Measurements from ENCODE around the gene RASA2. TPM values are rescaled to one million over a fixed set of nuclear protein-coding genes. Genes with fewer than 3 reads are reported as not detected.

RASA2 gene
- total RNA-seq, 4 donors from 2014 or later: 9.1 to 12.8 (median 10.6) TPM

DNA sequence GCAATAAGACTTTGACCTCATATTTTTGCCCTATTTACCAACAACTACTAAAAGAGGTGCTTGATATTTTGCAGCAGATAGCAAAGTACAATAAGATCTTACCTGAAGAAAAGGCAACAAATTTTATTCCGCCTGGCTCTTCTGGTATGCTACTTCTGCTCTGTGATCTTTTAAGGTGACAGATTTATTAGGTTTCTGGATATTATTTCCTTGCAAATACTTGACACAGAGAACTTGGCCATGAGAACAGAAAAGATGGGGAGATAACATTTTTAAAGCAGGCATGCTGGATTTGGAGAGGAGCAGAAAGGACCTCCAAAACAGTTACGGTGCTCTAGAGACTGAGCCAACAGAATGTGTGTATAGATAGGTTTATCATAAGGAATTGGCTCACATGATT lies 164.6 kb downstream of the RASA2 start:
- Histone ChIP-seq H3K27ac (replicated peaks in 1 of 4) (no peak overlapping the region), H3K4me3 (no peak overlapping the region), H3K9me3 (no peaks in the 10 kb centered on the region), H3K4me1 (no peaks in the 10 kb centered on the region), H3K36me3 (no peaks in the 10 kb centered on the region), H3K27me3 (no peaks in the 10 kb centered on the region)
- no peak for DNase-seq (ENCODE audit: extremely low spot score)
- intact Hi-C loops (cut with DNase I): no loop called here
- no peak for TF ChIP-seq POLR2AphosphoS5 (IDR thresholded peaks at IDR 0.05)
- no peak for TF ChIP-seq POLR2A (IDR thresholded peaks at IDR 0.05; ENCODE audit: low read depth)
- TF ChIP-seq EP300 (IDR thresholded peaks at IDR 0.05): no peak
- no peak for TF ChIP-seq CTCF (IDR thresholded peaks at IDR 0.05)
- WGBS: 75% methylated on average over 1 of the region's 2 CpGs

- Histone ChIP-seq H3K9me3 (no peaks in the 10 kb centered on the region), H3K27ac (replicated peaks in 1 of 4) (no peak overlapping the region), H3K4me3 (no peak overlapping the region), H3K27me3 (peaks cover 0 to 2% (median 0%) of the 10 kb centered on the region in 4 donors), H3K4me1 (no peaks in the 10 kb centered on the region), H3K36me3 (no peaks in the 10 kb centered on the region)
- DNase-seq (ENCODE audit: extremely low spot score): no peak
- 85% methylated on average over 5 of the region's 5 CpGs for WGBS
- intact Hi-C loops (cut with DNase I): no loop called here
- no peak for TF ChIP-seq POLR2A (IDR thresholded peaks at IDR 0.05; ENCODE audit: low read depth)
- TF ChIP-seq POLR2AphosphoS5 (IDR thresholded peaks at IDR 0.05): no peak
- TF ChIP-seq EP300 (IDR thresholded peaks at IDR 0.05): no peak
- TF ChIP-seq CTCF (IDR thresholded peaks at IDR 0.05): no peak
Measured at GRCh38 chr3:141652349-141652748, 165.5 kb downstream of the RASA2 start.

- Histone ChIP-seq H3K27ac (replicated peaks in 1 of 4) (no peak overlapping the region), H3K4me1 (no peaks in the 10 kb centered on the region), H3K36me3 (no peaks in the 10 kb centered on the region), H3K9me3 (no peaks in the 10 kb centered on the region), H3K27me3 (peaks cover 0 to 3% (median 0%) of the 10 kb centered on the region in 4 donors), H3K4me3 (no peak overlapping the region)
- DNase-seq (ENCODE audit: extremely low spot score): peak; percentile 55
- intact Hi-C loops (cut with DNase I): no loop called here
- TF ChIP-seq EP300 (IDR thresholded peaks at IDR 0.05) (no peak), POLR2A (IDR thresholded peaks at IDR 0.05; ENCODE audit: low read depth) (no peak), CTCF (IDR thresholded peaks at IDR 0.05) (no peak), POLR2AphosphoS5 (IDR thresholded peaks at IDR 0.05) (no peak)
- 63% methylated on average over 4 of the region's 4 CpGs for WGBS
Measured at GRCh38 chr3:141653847-141654246, 167.0 kb downstream of the RASA2 start.

DNA sequence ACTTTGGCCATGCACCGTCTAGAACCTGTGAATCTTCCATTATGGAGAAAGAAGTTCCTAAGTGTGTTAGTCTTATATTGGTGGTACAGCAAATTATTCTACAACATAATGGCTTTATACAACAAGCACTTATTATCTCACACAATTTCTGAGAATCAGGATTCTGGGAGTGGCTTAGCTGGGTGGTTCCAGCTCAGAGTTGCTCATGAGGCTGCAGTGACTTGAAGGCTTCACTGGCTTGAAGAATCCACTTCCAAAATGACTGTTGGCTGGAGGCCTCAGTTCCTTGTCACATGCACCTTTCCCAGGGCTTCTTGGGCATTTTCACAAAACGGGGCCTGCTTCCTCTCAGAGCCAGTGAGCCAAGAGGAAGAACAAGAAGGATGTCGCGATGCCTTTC lies 169.0 kb downstream of the RASA2 start:
- H3K4me1 ChIP-seq: peaks cover 12 to 16% (median 15%) of the 10 kb centered on the region in 4 donors
- TF ChIP-seq POLR2A (IDR thresholded peaks at IDR 0.05; ENCODE audit: low read depth) (no peak), CTCF (IDR thresholded peaks at IDR 0.05) (no peak), EP300 (IDR thresholded peaks at IDR 0.05) (no peak), POLR2AphosphoS5 (IDR thresholded peaks at IDR 0.05) (no peak)

DNA sequence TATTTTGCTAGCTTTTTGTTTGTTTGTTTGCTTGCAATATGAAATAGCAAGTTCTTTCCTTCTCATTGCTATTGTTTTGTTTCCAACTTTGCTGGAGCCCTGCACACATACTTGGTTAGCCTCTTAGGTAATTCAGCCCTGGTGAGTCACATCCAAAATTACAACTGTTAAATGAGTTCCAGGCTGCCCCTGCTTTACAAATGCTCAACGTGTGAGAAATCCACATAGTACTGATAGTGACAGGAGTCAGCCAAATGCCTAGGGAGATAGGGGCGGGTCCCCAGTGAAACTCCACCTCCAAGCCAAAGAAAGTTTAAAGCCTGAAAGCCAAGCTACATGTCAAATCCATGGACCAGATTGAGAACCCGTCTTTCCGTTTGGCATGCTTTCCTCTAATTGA lies 169.9 kb downstream of the RASA2 start:
- Histone ChIP-seq H3K4me1 (peaks cover 12 to 17% (median 15%) of the 10 kb centered on the region in 4 donors), H3K27ac (replicated peaks in 1 of 4) (no peak overlapping the region), H3K9me3 (no peaks in the 10 kb centered on the region), H3K36me3 (no peaks in the 10 kb centered on the region), H3K4me3 (no peak overlapping the region), H3K27me3 (peaks cover 0 to 3% (median 0%) of the 10 kb centered on the region in 4 donors)
- peak; percentile 29 for DNase-seq (ENCODE audit: extremely low spot score)
- TF ChIP-seq EP300 (IDR thresholded peaks at IDR 0.05): no peak
- no peak for TF ChIP-seq POLR2AphosphoS5 (IDR thresholded peaks at IDR 0.05)
- TF ChIP-seq CTCF (IDR thresholded peaks at IDR 0.05): no peak
- no peak for TF ChIP-seq POLR2A (IDR thresholded peaks at IDR 0.05; ENCODE audit: low read depth)
- intact Hi-C loops (cut with DNase I): no loop called here
- 73% methylated on average over 4 of the region's 4 CpGs for WGBS

More for the DNA sequence above, 169.0 kb downstream of the RASA2 start:
- intact Hi-C loops (cut with DNase I): no loop called here
- Histone ChIP-seq H3K9me3 (no peaks in the 10 kb centered on the region), H3K36me3 (no peaks in the 10 kb centered on the region), H3K27ac (replicated peaks in 1 of 4) (no peak overlapping the region), H3K27me3 (peaks cover 0 to 3% (median 0%) of the 10 kb centered on the region in 4 donors), H3K4me3 (no peak overlapping the region)
- WGBS: 82% methylated on average over 4 of the region's 4 CpGs
- no peak for DNase-seq (ENCODE audit: extremely low spot score)
